ENCODE data around the gene NRG2.

NRG2 gene

DNA sequence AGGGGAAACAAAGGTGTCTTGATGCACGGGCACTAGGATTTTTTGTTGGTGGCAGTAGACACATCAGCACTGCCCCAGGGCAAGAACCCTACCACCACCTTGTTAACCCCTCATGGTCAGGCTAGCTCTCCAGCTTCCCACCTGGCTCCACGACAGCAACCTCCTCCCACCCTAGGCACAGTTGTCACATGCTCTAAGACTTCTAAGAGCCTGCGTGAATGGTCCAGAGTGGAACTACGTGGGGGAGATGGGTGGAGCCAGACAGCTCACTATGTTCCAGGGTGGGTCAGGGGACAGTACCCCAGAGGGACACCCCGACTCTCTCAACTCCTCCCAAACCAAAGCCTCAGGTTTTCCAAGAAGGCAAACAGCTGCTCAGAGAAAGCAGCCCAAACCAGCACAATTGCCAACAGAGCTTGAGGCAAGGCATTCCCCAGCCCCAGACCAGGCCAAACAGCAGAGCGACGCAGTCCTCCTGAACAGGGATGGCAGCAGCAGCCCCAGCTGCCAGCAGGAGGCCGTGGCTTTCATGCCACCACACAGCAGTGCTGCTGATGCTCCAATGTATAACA, 78.0 kb downstream of the NRG2 start:
- no peak for DNase-seq

GRCh38 chr5:139964266-139964993, 78.7 kb downstream of the NRG2 start:
- DNase-seq: no peak

GRCh38 chr5:139962445-139962844, 80.7 kb downstream of the NRG2 start:
- DNase-seq: no peak

GRCh38 chr5:139961435-139962157, 81.5 kb downstream of the NRG2 start:
- no peak for DNase-seq

- no peak for DNase-seq
These were observed 82.2 kb downstream of the NRG2 start for GRCh38 chr5:139960723-139961383.

DNA sequence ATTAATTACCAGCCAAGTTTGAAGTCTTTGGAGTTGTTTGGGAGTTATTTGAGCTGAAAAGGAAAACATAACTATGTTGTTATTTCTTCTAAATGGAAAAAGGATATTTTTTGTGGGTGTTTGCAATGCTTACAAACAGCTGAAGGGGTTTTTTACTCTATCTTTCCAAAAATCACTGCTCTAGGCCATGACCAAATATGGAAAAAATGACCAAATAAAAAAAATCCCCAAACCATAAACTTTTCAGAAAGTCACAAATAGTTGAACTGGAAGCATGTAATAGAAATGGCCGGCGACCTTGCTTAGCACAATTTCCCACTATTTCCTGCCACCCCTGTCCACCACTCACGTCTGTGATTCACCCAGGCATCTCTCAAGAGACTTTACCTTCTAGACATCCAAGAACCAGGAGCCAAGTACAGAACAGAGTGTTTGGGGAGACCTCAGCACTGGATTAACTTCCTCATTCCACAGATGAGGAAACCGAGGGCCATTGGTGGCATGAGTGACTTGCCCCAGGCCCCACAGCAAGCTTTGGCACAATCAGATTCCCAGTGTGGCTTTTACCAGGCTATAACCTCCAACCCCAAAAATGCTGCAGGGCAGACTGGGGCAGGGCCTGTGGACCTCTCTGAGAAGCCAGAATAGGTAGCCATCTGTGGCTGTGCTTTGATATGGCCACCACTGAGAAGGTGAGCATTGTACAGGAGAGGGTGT, 84.5 kb downstream of the NRG2 start:
- no peak for DNase-seq

GRCh38 chr5:139956342-139956741, 86.8 kb downstream of the NRG2 start:
- DNase-seq: no peak

DNA sequence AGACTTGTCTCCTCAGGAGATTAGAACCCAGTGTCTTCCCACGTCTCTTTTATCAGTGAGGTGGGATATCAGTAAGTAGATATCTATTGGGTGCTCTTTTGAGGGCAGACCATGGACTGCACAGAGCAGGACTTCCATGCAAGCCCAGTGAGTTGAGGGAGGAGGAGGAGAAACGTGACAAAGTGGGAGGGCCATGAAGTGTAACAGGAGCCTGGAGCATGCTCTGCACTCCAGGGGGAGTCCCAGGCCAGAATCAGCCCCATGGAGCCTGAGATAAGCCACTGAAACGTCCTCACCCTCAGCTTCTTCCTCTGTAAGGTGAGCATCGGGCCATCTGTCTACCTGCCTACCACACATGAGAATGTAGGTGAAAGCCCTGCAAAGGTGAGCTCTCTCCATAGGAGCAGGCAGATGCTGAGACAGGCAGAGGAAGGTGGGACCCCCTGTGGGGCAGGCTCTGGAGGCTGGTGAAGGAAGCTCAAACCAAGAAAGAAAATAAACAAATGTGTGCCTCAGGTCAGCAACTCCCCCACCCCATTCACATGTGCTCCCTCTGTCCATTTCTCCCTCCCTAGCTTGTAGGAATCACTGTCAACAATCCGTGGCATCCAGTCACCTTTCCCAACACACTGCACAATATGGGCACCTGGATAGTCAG, 87.4 kb downstream of the NRG2 start:
- no peak for DNase-seq

GRCh38 chr5:139955053-139955605, 88.0 kb downstream of the NRG2 start:
- no peak for DNase-seq

DNA sequence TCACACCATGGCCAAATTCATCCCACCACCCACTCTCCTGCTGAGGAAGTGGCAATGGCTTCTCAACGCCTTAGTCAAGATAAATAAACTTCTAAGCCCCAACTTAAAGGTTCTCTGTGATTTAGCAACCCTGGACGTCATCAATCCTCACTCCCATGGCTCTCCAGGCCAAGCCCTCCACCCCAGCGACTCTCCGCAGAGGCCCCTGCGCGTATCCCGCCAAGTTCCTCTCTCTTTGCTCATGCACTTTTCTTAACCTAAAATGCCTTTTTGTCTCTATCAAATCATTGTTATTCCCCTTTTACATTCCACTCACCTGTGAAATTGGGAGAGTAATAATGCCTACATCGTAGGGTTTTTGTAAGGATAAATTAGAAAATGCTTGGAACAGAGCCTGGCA, 88.6 kb downstream of the NRG2 start:
- DNase-seq: no peak

DNA sequence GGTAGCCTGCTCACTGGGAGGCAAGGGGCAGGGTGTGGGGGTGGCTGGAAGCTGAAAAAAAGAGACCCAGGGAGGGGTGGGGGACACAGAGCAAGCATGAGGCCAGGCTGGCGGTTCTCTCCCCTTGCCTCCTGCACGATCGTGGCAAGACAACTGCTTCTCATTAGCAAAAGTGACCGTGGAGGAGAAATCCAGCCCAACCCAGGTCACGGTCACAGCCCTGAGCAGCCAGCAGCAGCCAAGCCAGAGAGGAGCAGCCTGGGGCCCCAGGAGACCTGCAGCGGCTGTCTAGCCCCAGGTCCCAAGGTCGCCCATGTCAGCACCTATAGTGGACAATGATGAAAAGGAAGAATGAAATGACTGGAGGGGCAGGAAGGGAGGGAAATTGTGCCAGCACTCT, 89.1 kb downstream of the NRG2 start:
- DNase-seq: no peak

DNA sequence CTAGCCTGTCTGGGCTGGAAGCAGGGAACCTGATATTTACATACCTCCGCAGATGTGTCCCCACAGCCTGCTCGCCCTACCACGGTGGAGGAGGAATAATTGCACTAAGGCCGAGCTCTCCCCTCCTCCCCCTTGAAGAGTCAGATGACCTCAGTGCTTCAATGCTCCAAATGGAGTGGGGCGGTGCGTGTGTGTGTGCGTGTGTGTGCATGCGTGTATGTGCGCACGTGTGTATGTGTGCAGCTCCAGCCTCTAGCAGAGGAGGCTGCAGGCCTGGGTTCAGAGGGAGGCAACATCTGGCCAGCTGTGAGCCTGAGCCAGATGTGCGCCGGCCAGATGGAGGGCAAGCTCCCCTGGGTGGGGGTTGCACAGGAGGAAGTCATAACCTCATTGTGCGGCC, 90.5 kb downstream of the NRG2 start:
- DNase-seq: peak in 1 of 2 experiments; percentile 28

GRCh38 chr5:139951983-139952382, 91.1 kb downstream of the NRG2 start:
- no peak for DNase-seq

DNA sequence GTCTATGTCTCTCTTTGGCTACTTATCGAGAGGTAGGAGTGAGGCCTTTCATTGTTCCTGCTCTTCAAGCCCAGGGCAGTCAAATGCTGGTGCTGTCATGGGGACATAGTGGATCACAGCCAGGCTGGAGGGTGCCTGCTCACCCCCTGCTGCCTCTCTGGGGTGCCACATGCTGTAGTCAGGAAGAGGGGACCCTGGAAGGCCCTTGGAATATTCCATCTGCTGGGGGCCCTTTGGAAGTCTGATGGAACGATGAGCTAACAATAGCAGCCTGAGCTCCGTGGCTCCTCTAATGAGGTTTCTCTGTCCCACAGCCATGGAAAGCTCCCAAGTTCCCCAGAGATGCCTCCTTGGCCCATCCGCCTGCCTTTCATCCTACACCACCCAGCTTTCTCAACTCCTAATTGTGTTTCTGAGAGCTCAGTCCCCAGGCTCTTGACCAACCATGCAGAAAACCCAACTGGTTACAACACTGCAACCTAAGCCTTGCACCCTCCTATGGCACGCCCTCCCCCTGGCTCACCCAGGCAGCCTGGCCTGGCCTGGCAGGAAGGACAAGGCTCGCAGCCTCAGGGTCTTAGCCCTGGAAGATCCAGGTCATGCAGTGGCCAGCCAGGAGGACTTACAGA, 91.7 kb downstream of the NRG2 start:
- no peak for DNase-seq

DNA sequence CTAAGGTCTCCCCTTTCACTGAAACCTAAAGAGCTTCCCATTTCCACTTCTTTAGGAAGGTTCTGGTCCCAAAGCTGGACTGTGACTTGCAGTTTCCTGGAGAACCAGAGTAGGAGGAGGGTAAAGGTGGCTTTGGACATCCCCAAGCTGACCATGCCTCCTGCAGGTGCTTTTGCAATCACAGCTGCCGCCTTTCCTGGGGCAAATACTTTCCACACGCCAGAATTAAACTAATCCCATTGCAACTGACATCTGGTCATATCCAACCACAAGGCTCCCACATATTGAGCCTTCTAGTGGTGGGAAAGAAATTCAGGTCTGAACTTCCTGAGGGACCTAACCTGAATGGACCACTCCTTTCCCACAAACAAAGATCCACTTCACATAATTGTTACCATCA, 92.7 kb downstream of the NRG2 start:
- DNase-seq: no peak

DNA sequence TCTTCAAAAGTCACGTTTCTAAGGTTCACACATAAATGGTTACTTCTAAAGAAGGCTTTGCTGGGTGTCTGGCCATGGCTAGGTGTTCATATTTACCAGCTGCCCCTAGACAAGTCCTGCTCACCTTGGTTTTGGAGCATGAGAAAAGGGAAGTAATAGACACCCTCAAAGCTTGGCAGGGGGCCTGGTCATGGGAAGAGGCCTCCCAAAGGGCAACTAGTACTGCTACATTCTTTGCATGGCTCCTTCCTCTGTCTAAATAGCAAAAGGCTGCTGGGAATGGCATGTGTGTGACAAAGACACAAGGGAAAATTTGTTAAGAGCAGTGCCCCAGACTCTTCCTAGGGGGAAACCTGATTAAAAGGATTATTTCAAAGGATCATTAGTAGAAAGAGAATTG, 93.4 kb downstream of the NRG2 start:
- no peak for DNase-seq

- no peak for DNase-seq
These were observed 95.4 kb downstream of the NRG2 start for GRCh38 chr5:139947727-139948126.

DNA sequence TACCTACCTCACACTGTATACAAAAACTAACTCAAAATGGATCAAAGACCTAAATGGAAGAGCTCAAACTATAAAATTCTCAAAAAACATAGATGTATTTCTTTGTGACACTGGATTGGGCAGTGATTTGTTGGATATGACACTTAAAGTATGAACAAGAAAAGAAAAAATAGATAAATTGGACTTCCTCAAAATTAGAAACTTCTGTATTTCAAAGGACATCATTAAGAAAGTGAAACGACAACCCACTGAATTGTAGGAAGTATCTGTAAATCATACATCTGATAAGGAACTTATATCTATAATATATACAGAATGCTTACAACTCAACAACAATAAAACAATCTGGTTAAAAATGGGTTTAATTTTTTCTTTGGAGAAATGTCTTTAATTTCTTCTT, 96.7 kb downstream of the NRG2 start:
- no peak for DNase-seq

- DNase-seq: no peak
These were observed 97.1 kb downstream of the NRG2 start for GRCh38 chr5:139946006-139946405.

GRCh38 chr5:139942243-139942642, 100.9 kb downstream of the NRG2 start:
- no peak for DNase-seq

- no peak for DNase-seq
These were observed 112.7 kb downstream of the NRG2 start for GRCh38 chr5:139930406-139930805.
